ENCODE results near the gene ADARB2.

ADARB2 gene

GRCh38 chr10:1198453-1199344, 538.6 kb downstream of the ADARB2 start:
- Histone ChIP-seq H3K27me3 (no peaks in the 10 kb centered on the region), H3K9me3 (no peaks in the 10 kb centered on the region), H3K36me3 (no peaks in the 10 kb centered on the region), H3K4me1 (no peaks in the 10 kb centered on the region), H3K4me3 (ENCODE audit: low read depth, low read length) (no peak overlapping the region)
- DNase-seq, result no peak
- no peak for TF ChIP-seq CTCF (IDR thresholded peaks at IDR 0.05; ENCODE audit: low read depth, low read length)

DNA sequence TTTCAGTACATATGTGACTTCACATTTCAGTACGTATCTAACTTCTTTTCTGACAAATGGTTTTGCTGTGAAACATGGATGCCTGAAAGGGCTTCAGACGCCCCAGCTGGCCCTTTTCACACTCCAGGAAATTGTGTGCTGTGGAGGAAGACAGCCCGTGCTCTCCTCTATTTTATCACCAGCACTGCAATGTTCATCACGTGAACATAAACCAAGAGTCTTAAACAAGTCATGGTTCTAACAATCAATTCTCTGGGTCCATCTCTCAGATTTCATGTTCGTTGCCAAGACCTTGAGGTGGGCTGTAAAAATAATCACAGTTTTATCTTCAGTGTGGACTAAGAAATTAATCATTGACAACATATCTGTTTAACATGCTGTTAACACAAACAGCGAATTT, 539.9 kb downstream of the ADARB2 start:
- Histone ChIP-seq H3K27me3 (no peaks in the 10 kb centered on the region), H3K4me3 (ENCODE audit: low read depth, low read length) (no peak overlapping the region)

GRCh38 chr10:1196656-1197055, 540.7 kb downstream of the ADARB2 start:
- H3K27me3 ChIP-seq, result no peaks in the 10 kb centered on the region
- DNase-seq, result no peak
- no peak overlapping the region for H3K4me3 ChIP-seq (ENCODE audit: low read depth, low read length)
- no peaks in the 10 kb centered on the region for H3K9me3 ChIP-seq
- TF ChIP-seq CTCF (IDR thresholded peaks at IDR 0.05; ENCODE audit: low read depth, low read length), result no peak
- H3K4me1 ChIP-seq, result no peaks in the 10 kb centered on the region
- H3K36me3 ChIP-seq, result no peaks in the 10 kb centered on the region

More for the DNA sequence above, 539.9 kb downstream of the ADARB2 start:
- no peak for TF ChIP-seq CTCF (IDR thresholded peaks at IDR 0.05; ENCODE audit: low read depth, low read length)
- H3K4me1 ChIP-seq, result no peaks in the 10 kb centered on the region
- DNase-seq, result no peak
- no peaks in the 10 kb centered on the region for H3K36me3 ChIP-seq
- no peaks in the 10 kb centered on the region for H3K9me3 ChIP-seq

GRCh38 chr10:1195828-1196227, 541.5 kb downstream of the ADARB2 start:
- no peaks in the 10 kb centered on the region for H3K36me3 ChIP-seq
- H3K27me3 ChIP-seq, result no peaks in the 10 kb centered on the region
- no peak overlapping the region for H3K4me3 ChIP-seq (ENCODE audit: low read depth, low read length)
- no peaks in the 10 kb centered on the region for H3K9me3 ChIP-seq
- no peak for DNase-seq
- TF ChIP-seq CTCF (IDR thresholded peaks at IDR 0.05; ENCODE audit: low read depth, low read length), result no peak
- H3K4me1 ChIP-seq, result no peaks in the 10 kb centered on the region

DNA sequence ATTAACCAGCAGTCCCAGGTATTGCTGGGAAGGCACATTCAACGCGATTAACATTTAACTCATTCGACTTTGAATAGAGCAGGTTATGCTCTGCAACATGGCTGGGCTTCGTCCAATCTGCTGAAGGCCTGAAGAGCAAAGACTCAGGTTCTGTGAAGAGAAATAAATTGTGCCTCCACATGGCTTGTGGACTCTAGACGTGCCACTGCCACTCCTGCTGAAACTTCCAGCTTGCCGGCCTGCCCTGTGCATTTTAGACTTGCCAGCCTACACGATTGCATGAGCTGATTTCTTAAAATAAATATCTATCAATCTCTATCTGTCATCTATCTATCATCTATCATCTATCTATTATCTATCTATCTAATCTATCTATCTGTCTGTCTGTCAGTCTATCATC, 543.2 kb downstream of the ADARB2 start:
- Histone ChIP-seq H3K4me3 (ENCODE audit: low read depth, low read length) (no peak overlapping the region), H3K9me3 (no peaks in the 10 kb centered on the region), H3K4me1 (no peaks in the 10 kb centered on the region), H3K36me3 (no peaks in the 10 kb centered on the region), H3K27me3 (no peaks in the 10 kb centered on the region)
- DNase-seq, result no peak
- no peak for TF ChIP-seq CTCF (IDR thresholded peaks at IDR 0.05; ENCODE audit: low read depth, low read length)

- TF ChIP-seq CTCF (IDR thresholded peaks at IDR 0.05; ENCODE audit: low read depth, low read length), result no peak
- Histone ChIP-seq H3K36me3 (no peaks in the 10 kb centered on the region), H3K4me1 (no peaks in the 10 kb centered on the region), H3K9me3 (no peaks in the 10 kb centered on the region), H3K27me3 (no peaks in the 10 kb centered on the region), H3K4me3 (ENCODE audit: low read depth, low read length) (no peak overlapping the region)
- no peak for DNase-seq
Observed at GRCh38 chr10:1193561-1193960, 543.8 kb downstream of the ADARB2 start.

Data from BE2C (cell line).